ENCODE data around the gene MSRB2. TPM values are rescaled to one million over a fixed set of nuclear protein-coding genes. Genes with fewer than 3 reads are reported as not detected.
"Not testable (repeated sequence)": the region's sequence is repeated elsewhere in the genome, so short reads cannot be mapped to it uniquely, and the experiment has no call there.

The MSRB2 gene
- total RNA-seq, 1 experiment from 2014 or later: 19.0 TPM

- TF ChIP-seq CTCF (IDR thresholded peaks at IDR 0.05; ENCODE audit: unreplicated experiment): peak; percentile 58
- ChIA-PET POLR2A (no interaction called here), CTCF (interaction anchor here (0.6 to 2.0 kb wide), 11 partner anchors 21 to 1789 kb away, joined by 3 to 6 read pairs (median 3); no protein-coding TSS in a partner anchor)
- no peaks in the 10 kb centered on the region for H3K27me3 Mint-ChIP-seq (ENCODE audit: insufficient read depth, unreplicated experiment)
- DNase-seq (ENCODE audit: unreplicated experiment): peak; percentile 82
- no peaks in the 10 kb centered on the region for H3K9me3 Mint-ChIP-seq (ENCODE audit: unreplicated experiment)
- H3K36me3 Mint-ChIP-seq (ENCODE audit: insufficient read depth, unreplicated experiment): no peaks in the 10 kb centered on the region
- H3K4me3 Mint-ChIP-seq (ENCODE audit: unreplicated experiment): no peak overlapping the region
- H3K4me1 Mint-ChIP-seq (ENCODE audit: insufficient read depth, unreplicated experiment): peaks cover 12% of the 10 kb centered on the region
- BruUV-seq (replicated peaks): no TSS peak
- H3K27ac Mint-ChIP-seq (ENCODE audit: low read depth, unreplicated experiment): no peak overlapping the region
- intact Hi-C loops (cut with micrococcal nuclease): loop anchor here (2.0 to 5.0 kb wide), 3 partner anchors 79 to 1081 kb away; partner anchors contain the start of gene DNAJC1
Observed at GRCh38 chr10:23067939-23068775, 27.2 kb upstream of the MSRB2 start.

GRCh38 chr10:23069019-23069815 lies 26.2 kb upstream of the MSRB2 start:
- ChIA-PET CTCF (interaction anchor here (0.6 to 1.3 kb wide), 9 partner anchors 22 to 1790 kb away, joined by 3 to 4 read pairs (median 3); no protein-coding TSS in a partner anchor), POLR2A (no interaction called here)
- no peak overlapping the region for H3K4me3 Mint-ChIP-seq (ENCODE audit: unreplicated experiment)
- no peaks in the 10 kb centered on the region for H3K9me3 Mint-ChIP-seq (ENCODE audit: unreplicated experiment)
- H3K27me3 Mint-ChIP-seq (ENCODE audit: insufficient read depth, unreplicated experiment): no peaks in the 10 kb centered on the region
- TF ChIP-seq CTCF (IDR thresholded peaks at IDR 0.05; ENCODE audit: unreplicated experiment): no peak
- H3K27ac Mint-ChIP-seq (ENCODE audit: low read depth, unreplicated experiment): no peak overlapping the region
- H3K4me1 Mint-ChIP-seq (ENCODE audit: insufficient read depth, unreplicated experiment): peaks cover 12% of the 10 kb centered on the region
- intact Hi-C loops (cut with micrococcal nuclease): loop anchor here (2.0 to 5.0 kb wide), 3 partner anchors 80 to 1082 kb away; partner anchors contain the start of gene DNAJC1
- no peaks in the 10 kb centered on the region for H3K36me3 Mint-ChIP-seq (ENCODE audit: insufficient read depth, unreplicated experiment)
- no TSS peak for BruUV-seq (replicated peaks)
- no peak for DNase-seq (ENCODE audit: unreplicated experiment)

DNA sequence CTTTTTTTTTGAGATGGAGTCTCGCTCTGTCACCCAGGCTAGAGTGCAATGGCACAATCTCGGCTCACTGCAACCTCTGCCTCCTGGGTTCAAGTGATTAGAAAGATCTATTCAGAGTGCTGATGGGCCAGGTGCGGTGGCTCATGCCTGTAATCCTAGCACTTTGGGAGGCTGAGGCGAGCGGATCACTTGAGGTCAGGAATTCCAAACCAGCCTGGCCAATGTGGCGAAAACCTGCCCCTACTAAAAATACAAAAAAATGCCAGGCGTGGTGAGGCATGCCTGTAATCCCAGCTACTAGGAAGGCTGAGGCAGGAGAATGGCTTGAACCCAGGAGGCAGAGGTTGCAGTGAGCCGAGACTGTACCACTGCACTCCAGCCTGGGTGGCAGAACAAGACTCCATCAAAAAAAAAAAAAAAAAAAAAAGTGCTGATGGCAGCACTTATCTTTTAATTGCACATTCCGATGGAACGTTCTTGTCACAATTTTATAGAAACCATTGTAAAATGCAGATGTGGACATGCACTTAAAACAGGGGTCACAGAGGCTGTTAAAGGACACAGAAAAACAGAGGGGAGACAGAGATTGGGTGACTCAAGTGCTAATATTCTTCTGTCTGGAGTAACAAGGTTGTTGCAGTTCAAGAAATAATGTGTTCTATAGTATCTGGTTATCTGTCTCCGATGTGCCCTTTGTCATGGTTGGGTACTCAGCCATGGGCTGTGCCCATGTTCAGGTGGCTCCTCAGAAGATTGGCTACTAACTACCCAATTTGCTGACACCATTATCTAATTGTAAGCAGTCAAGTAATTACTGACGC lies 25.1 kb upstream of the MSRB2 start:
- CTCF ChIA-PET: interaction anchor here (0.7 kb wide), 1 partner anchor 445 kb away, joined by 4 read pairs; no protein-coding TSS in a partner anchor
- BruUV-seq (replicated peaks); H3K27ac Mint-ChIP-seq (ENCODE audit: low read depth, unreplicated experiment); H3K4me3 Mint-ChIP-seq (ENCODE audit: unreplicated experiment); DNase-seq (ENCODE audit: unreplicated experiment); H3K27me3 Mint-ChIP-seq (ENCODE audit: insufficient read depth, unreplicated experiment); H3K9me3 Mint-ChIP-seq (ENCODE audit: unreplicated experiment); intact Hi-C loops (cut with micrococcal nuclease); H3K36me3 Mint-ChIP-seq (ENCODE audit: insufficient read depth, unreplicated experiment): not testable (repeated sequence)
- peaks cover 10% of the 10 kb centered on the region for H3K4me1 Mint-ChIP-seq (ENCODE audit: insufficient read depth, unreplicated experiment)
- POLR2A ChIA-PET: interaction anchor here (1.2 kb wide), 1 partner anchor 11 kb away, joined by 4 read pairs; no protein-coding TSS in a partner anchor

GRCh38 chr10:23070913-23071218 lies 24.5 kb upstream of the MSRB2 start:
- Mint-ChIP-seq H3K27me3 (ENCODE audit: insufficient read depth, unreplicated experiment) (no peaks in the 10 kb centered on the region), H3K27ac (ENCODE audit: low read depth, unreplicated experiment) (no peak overlapping the region), H3K36me3 (ENCODE audit: insufficient read depth, unreplicated experiment) (no peaks in the 10 kb centered on the region), H3K9me3 (ENCODE audit: unreplicated experiment) (no peaks in the 10 kb centered on the region), H3K4me3 (ENCODE audit: unreplicated experiment) (no peak overlapping the region), H3K4me1 (ENCODE audit: insufficient read depth, unreplicated experiment) (peaks cover 5% of the 10 kb centered on the region)
- POLR2A ChIA-PET: interaction anchor here (1.2 kb wide), 1 partner anchor 10 kb away, joined by 4 read pairs; no protein-coding TSS in a partner anchor
- CTCF ChIA-PET: interaction anchor here (0.6 to 0.7 kb wide), 3 partner anchors 79 to 444 kb away, joined by 3 to 4 read pairs (median 4); no protein-coding TSS in a partner anchor
- TF ChIP-seq CTCF (IDR thresholded peaks at IDR 0.05; ENCODE audit: unreplicated experiment): no peak
- BruUV-seq (replicated peaks): no TSS peak
- DNase-seq (ENCODE audit: unreplicated experiment): no peak
- intact Hi-C loops (cut with micrococcal nuclease): no loop called here

DNA sequence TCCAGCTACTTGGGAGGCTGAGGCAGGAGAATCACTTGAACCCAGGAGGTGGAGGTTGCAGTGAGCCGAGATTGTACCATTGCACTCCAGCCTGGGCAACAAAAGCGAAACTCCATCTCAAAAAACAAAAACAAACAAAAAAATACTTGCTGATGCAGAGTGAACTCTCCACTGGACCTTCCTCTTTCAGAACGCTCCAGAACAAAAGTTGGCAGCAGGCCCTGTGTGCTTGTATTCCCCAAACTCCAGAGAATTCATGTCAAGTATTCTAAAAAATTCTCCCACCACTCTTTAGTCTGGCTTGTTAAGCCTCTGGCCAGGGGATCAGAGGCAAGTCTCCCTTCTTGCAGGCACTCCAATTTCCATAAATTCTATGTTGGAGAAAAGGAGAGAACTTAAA lies 22.8 kb upstream of the MSRB2 start:
- intact Hi-C loops (cut with micrococcal nuclease); POLR2A ChIA-PET; CTCF ChIA-PET; DNase-seq (ENCODE audit: unreplicated experiment); H3K36me3 Mint-ChIP-seq (ENCODE audit: insufficient read depth, unreplicated experiment); H3K4me1 Mint-ChIP-seq (ENCODE audit: insufficient read depth, unreplicated experiment); H3K27ac Mint-ChIP-seq (ENCODE audit: low read depth, unreplicated experiment); H3K9me3 Mint-ChIP-seq (ENCODE audit: unreplicated experiment); BruUV-seq (replicated peaks); H3K27me3 Mint-ChIP-seq (ENCODE audit: insufficient read depth, unreplicated experiment); H3K4me3 Mint-ChIP-seq (ENCODE audit: unreplicated experiment): not testable (repeated sequence)

Data from MCF 10A (cell line).